Spleen (tissue), 11 donors: ENCODE measurements around the gene KASH5. TPM values are rescaled to one million over a fixed set of nuclear protein-coding genes. Genes with fewer than 3 reads are reported as not detected.
"Not testable (repeated sequence)": the region's sequence is repeated elsewhere in the genome, so short reads cannot be mapped to it uniquely, and the experiment has no call there.

Experiments
- DNase-seq: peaks from one replicate; pipeline ENCODE4 v3.0.0-alpha.2; 2020
- H3K27ac ChIP-seq, 8 donors: fragments of 200-600 bp; sonication (generic) in 7 of 8; 1 replicate in 4 of 8; 2 replicates in 4 of 8; pipeline versions ENCODE4 v1.5.0 to v1.8.0; 2016 to 2021; ENCODE audit warnings: inconsistent platforms in 4 of 8, mild to moderate bottlenecking in 4 of 8, moderate library complexity in 1 of 8
- H3K27me3 ChIP-seq, 7 donors: fragments of 200-600 bp; sonication (generic) in 6 of 7; replicated peaks in 1 of 7; 1 replicate in 4 of 7; 2 replicates in 3 of 7; pipeline versions ENCODE4 v1.5.0 to v1.8.0; 2016 to 2021; ENCODE audit warnings: inconsistent platforms in 3 of 7, mild to moderate bottlenecking in 1 of 7
- H3K36me3 ChIP-seq, 6 donors: fragments of 200-600 bp; sonication (generic) in 5 of 6; 1 replicate in 4 of 6; 2 replicates in 2 of 6; pipeline versions ENCODE4 v1.5.0 to v1.8.0; 2016 to 2021; ENCODE audit warnings: inconsistent platforms in 2 of 6
- H3K4me1 ChIP-seq, 6 donors: fragments of 200-600 bp; sonication (generic) in 5 of 6; 1 replicate in 3 of 6; 2 replicates in 3 of 6; pipeline versions ENCODE4 v1.5.0 to v1.8.0; 2016 to 2021; ENCODE audit warnings: inconsistent platforms in 3 of 6
- H3K4me3 ChIP-seq, 8 donors: fragments of 200-600 bp; sonication (generic) in 7 of 8; 1 replicate in 4 of 8; 2 replicates in 4 of 8; pipeline versions ENCODE4 v1.5.0 to v1.8.0; 2016 to 2021; ENCODE audit warnings: inconsistent platforms in 4 of 8, mild to moderate bottlenecking in 4 of 8, moderate library complexity in 2 of 8
- H3K9me3 ChIP-seq, 8 donors: fragments of 200-600 bp; sonication (generic) in 7 of 8; 1 replicate in 4 of 8; 2 replicates in 4 of 8; pipeline versions ENCODE4 v1.5.0 to v1.8.0; 2016 to 2021; ENCODE audit warnings: inconsistent platforms in 4 of 8
- CTCF ChIP-seq, 11 experiments: fragments of 200-600 bp in 7 of 11; fragments of 450-650 bp in 4 of 11; sonication (generic) in 4 of 11; IDR thresholded peaks in 8 of 11; conservative IDR thresholded peaks in 3 of 11; 1 replicate in 7 of 11; 2 replicates in 4 of 11; pipeline versions ENCODE4 v1.4.0 to v1.8.0; 2016 to 2021; ENCODE audit warnings: antibody characterized with exemption in 11 of 11, inconsistent platforms in 4 of 11, mild to moderate bottlenecking in 1 of 11
- POLR2A ChIP-seq, 3 donors: fragments of 450-650 bp; IDR thresholded peaks; one replicate each; pipeline ENCODE4 v1.5.1; 2017; ENCODE audit warnings: antibody characterized with exemption in 3 of 3, mild to moderate bottlenecking in 1 of 3
- POLR2AphosphoS5 ChIP-seq, 3 donors: sonication (generic); formaldehyde crosslinking; IDR thresholded peaks; one replicate each; pipeline ENCODE4 v1.5.1; 2017; ENCODE audit warnings: antibody characterized with exemption in 3 of 3
- WGBS, 5 donors: extraction: QIAGEN DNeasy Blood & Tissue Kit in 3 of 5; methylation state at CpG; one replicate each; pipeline versions ENCODE4 v1.1.5 to v1.1.7; 2013 to 2018; 5-methylcytosine and 5-hydroxymethylcytosine counted together
- intact Hi-C: fragments of 100-400 bp; cut with DNase I; formaldehyde crosslinking; loops from one replicate; pipeline ENCODE4 v1.15.0; 2023; ENCODE audit warnings: low total_unique reads
- polyA plus RNA-seq, 3 donors: library from polyadenylated mRNA; stranded (reverse); fragments of 200-250 nt; gene quantifications; one replicate each; pipeline ENCODE4 v1.2.1, GENCODE V29; 2013
- total RNA-seq, 7 donors: library from RNA; depleted of rRNA in 3 of 7; stranded (reverse); fragments of >200 nt in 3 of 7; fragmentation: NEBNext Ultra II Directional in 4 of 7; extraction: Animal tissue kit (Norgen Biotek cat#: 25700) in 4 of 7; gene quantifications; one replicate each; pipeline versions ENCODE4 v1.1.0 to v1.2.1, GENCODE V29; 2016 to 2021
- donor health status: healthy with polysubstance abuse.
- donor health status: DM: no; HTN: no; CAD: no; lungs with moderate emphysema.
- donor health status: DM: no; HTN: no; CAD: no.
- donor health status: Bipolar disorder and iron deficiency.
- donor health status: healthy.
- donor health status: DM: no; HTN: no; CAD: no.
- donor health status: DM: yes; HTN: yes; CAD: no.

Gene KASH5
- total and polyA plus RNA-seq, 10 donors, result 0.11 to 0.41 (median 0.26) TPM; not detected in 6

GRCh38 chr19:49364083-49364737 lies 23.8 kb upstream of the KASH5 start:
- TF ChIP-seq POLR2A (IDR thresholded peaks at IDR 0.05) (no peak), POLR2AphosphoS5 (IDR thresholded peaks at IDR 0.05) (no peak), CTCF (IDR thresholded peaks at IDR 0.05 in 8 of 11, conservative IDR thresholded peaks at IDR 0.05 in 3 of 11) (no peak)
- H3K36me3 ChIP-seq, result peaks cover 0 to 4% (median 0%) of the 10 kb centered on the region in 6 donors
- H3K4me3 ChIP-seq, result peak overlapping the region in 5 of 8 donors; percentile 9 to 77 (median 55)
- H3K27ac ChIP-seq, result peak overlapping the region in 6 of 8 donors; percentile 36 to 91 (median 72)
- H3K9me3 ChIP-seq, result peaks cover 0 to 12% (median 10%) of the 10 kb centered on the region in 8 donors
- peaks cover 3 to 51% (median 37%) of the 10 kb centered on the region in 6 donors for H3K4me1 ChIP-seq
- H3K27me3 ChIP-seq, result peaks cover 0 to 48% (median 9%) of the 10 kb centered on the region in 7 donors
- no peak for DNase-seq
- intact Hi-C loops, result no loop called here
- 70 to 78% (median 74%) methylated on average over 27 of the region's 27 CpGs for WGBS, 5 donors

- Histone ChIP-seq H3K9me3 (peaks cover 0 to 26% (median 22%) of the 10 kb centered on the region in 8 donors), H3K27me3 (peaks cover 0 to 47% (median 9%) of the 10 kb centered on the region in 7 donors), H3K36me3 (no peaks in the 10 kb centered on the region), H3K4me3 (no peak overlapping the region), H3K4me1 (peaks cover 3 to 37% (median 29%) of the 10 kb centered on the region in 6 donors), H3K27ac (no peak overlapping the region)
- TF ChIP-seq POLR2A (IDR thresholded peaks at IDR 0.05) (no peak), CTCF (IDR thresholded peaks at IDR 0.05 in 8 of 11, conservative IDR thresholded peaks at IDR 0.05 in 3 of 11) (no peak), POLR2AphosphoS5 (IDR thresholded peaks at IDR 0.05) (no peak)
- intact Hi-C loops, result no loop called here
- no peak for DNase-seq
Observed at GRCh38 chr19:49366110-49366509, 21.9 kb upstream of the KASH5 start.

GRCh38 chr19:49368711-49369358 lies 19.2 kb upstream of the KASH5 start:
- intact Hi-C loops, result no loop called here
- TF ChIP-seq CTCF (IDR thresholded peaks at IDR 0.05 in 8 of 11, conservative IDR thresholded peaks at IDR 0.05 in 3 of 11) (no peak), POLR2AphosphoS5 (IDR thresholded peaks at IDR 0.05) (no peak), POLR2A (IDR thresholded peaks at IDR 0.05) (no peak)
- WGBS, 5 donors, result 79 to 91% (median 87%) methylated on average over 5 of the region's 5 CpGs

GRCh38 chr19:49371184-49371583 lies 16.9 kb upstream of the KASH5 start:
- H3K27ac ChIP-seq, result no peak overlapping the region
- H3K36me3 ChIP-seq, result no peaks in the 10 kb centered on the region
- no peaks in the 10 kb centered on the region for H3K4me1 ChIP-seq
- DNase-seq, result no peak
- TF ChIP-seq POLR2A (IDR thresholded peaks at IDR 0.05), result no peak
- no peak for TF ChIP-seq CTCF (IDR thresholded peaks at IDR 0.05 in 8 of 11, conservative IDR thresholded peaks at IDR 0.05 in 3 of 11)
- TF ChIP-seq POLR2AphosphoS5 (IDR thresholded peaks at IDR 0.05), result no peak
- H3K4me3 ChIP-seq, result no peak overlapping the region
- no peaks in the 10 kb centered on the region for H3K27me3 ChIP-seq
- intact Hi-C loops, result no loop called here
- peaks cover 0 to 26% (median 22%) of the 10 kb centered on the region in 8 donors for H3K9me3 ChIP-seq
- WGBS, 5 donors, result 73 to 95% (median 78%) methylated on average over 3 of the region's 3 CpGs

More at GRCh38 chr19:49368711-49369358, 19.2 kb upstream of the KASH5 start:
- DNase-seq, result no peak
- peaks cover 0 to 26% (median 22%) of the 10 kb centered on the region in 8 donors for H3K9me3 ChIP-seq
- no peak overlapping the region for H3K4me3 ChIP-seq
- H3K27me3 ChIP-seq, result peaks cover 0 to 19% (median under 1%) of the 10 kb centered on the region in 7 donors
- no peak overlapping the region for H3K27ac ChIP-seq
- H3K4me1 ChIP-seq, result peaks cover 0 to 10% (median 3%) of the 10 kb centered on the region in 6 donors
- H3K36me3 ChIP-seq, result no peaks in the 10 kb centered on the region

- 73 to 89% (median 76%) methylated on average over 3 of the region's 3 CpGs for WGBS, 5 donors
- DNase-seq, intact Hi-C loops, H3K27ac ChIP-seq, H3K36me3 ChIP-seq, H3K27me3 ChIP-seq, H3K4me1 ChIP-seq, H3K4me3 ChIP-seq: not testable (repeated sequence)
- peaks cover 0 to 24% (median 22%) of the 10 kb centered on the region in 8 donors for H3K9me3 ChIP-seq
Observed at GRCh38 chr19:49373174-49373573, 14.9 kb upstream of the KASH5 start.
